WI38 (cell line): ENCODE data around the gene LTBP1.

ENCODE experiments used
- H3K4me3 ChIP-seq: 2 replicates; pipeline ENCODE4 v1.5.1; 2011; ENCODE audit warnings: low read depth, mild to moderate bottlenecking, control low read depth, low read length
- TF ChIP-seq, protein P1 (sequence below): IDR thresholded peaks from 2 replicates; pipeline ENCODE4 v1.5.1; 2012; ENCODE audit warnings: low read depth, mild to moderate bottlenecking, control low read depth, low read length

Gene LTBP1

DNA sequence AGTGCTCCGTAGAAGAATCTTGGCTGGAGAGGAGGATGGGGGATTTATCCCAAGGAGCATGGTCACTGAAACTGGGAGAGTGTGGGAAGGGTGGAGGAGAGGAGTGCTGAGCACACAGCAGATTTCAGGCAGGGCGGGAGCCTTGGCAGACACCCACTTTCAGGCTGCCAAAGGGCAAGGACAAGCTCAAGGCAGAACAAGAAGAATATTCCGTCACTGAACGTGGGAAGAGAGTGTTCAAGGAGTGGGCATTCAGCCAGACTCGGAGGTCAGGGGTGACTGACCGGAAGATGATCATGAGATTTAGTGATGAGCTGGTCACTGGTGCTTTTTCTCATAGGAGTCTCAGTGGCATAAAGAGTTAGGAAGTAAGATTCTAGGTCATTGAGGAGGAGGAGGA is 393.5 kb downstream of the LTBP1 start:
- no peak overlapping the region for H3K4me3 ChIP-seq
- TF ChIP-seq, protein P1, sequence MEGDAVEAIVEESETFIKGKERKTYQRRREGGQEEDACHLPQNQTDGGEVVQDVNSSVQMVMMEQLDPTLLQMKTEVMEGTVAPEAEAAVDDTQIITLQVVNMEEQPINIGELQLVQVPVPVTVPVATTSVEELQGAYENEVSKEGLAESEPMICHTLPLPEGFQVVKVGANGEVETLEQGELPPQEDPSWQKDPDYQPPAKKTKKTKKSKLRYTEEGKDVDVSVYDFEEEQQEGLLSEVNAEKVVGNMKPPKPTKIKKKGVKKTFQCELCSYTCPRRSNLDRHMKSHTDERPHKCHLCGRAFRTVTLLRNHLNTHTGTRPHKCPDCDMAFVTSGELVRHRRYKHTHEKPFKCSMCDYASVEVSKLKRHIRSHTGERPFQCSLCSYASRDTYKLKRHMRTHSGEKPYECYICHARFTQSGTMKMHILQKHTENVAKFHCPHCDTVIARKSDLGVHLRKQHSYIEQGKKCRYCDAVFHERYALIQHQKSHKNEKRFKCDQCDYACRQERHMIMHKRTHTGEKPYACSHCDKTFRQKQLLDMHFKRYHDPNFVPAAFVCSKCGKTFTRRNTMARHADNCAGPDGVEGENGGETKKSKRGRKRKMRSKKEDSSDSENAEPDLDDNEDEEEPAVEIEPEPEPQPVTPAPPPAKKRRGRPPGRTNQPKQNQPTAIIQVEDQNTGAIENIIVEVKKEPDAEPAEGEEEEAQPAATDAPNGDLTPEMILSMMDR: no peak

DNA sequence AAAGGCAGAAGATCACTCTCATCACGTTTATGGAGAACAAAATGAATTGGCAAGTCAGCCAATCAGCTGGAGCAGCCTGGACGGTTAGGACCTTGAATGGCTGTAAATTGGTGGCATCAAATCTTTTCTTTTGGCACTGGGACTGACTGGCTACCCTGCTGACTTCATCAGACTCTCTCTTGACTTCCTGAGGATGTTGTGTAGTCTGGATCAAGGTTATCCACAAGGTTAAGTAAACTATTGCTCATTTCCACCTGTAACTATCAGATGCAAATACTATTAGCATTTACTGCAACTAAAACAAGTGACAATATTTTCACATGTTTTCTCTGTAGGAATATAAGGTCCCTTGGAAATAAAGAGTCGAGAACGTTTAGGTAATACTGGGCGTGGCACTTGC is 395.4 kb downstream of the LTBP1 start:
- H3K4me3 ChIP-seq: no peak overlapping the region
- TF ChIP-seq, protein P1: no peak

DNA sequence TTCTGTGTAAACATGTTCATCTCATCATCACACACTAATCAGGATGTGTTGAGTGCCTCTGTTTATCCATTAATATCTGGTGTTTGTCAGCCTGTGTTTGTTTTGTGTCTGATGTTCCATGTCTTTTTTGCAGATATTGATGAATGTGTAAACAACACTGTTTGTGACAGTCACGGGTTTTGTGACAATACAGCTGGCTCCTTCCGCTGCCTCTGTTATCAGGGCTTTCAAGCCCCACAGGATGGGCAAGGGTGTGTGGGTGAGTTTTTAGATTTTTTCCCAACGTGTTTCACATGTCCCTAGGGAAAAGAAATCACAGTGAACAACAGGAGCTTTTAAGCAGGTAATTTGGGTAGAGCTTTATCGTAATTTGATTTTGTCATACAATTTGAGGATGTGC is 396.0 kb downstream of the LTBP1 start:
- TF ChIP-seq, protein P1: no peak
- no peak overlapping the region for H3K4me3 ChIP-seq

DNA sequence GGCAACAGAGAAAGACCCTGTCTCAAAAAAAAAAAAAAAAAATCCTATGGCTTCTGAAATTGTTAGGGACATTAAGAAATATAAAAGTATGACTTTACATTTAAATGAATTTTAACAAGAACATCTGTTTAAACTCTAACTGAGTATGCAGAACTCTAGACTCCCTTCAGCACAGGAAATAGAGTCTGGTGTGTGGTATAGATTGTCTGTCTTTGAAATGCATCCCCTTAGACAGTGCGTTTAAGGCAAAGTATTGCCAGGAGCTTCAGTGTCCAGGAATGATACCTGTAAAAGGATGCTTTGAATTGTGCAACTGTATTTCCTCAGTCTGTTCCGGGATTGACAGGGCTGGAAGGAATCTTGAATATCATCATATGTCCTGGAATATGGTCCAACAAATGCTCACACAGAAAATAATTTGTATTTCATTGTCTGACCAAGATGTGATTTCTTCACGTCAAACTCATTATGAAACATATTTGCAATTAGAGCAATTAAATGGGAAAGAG is 396.7 kb downstream of the LTBP1 start:
- TF ChIP-seq, protein P1: no peak
- no peak overlapping the region for H3K4me3 ChIP-seq

DNA sequence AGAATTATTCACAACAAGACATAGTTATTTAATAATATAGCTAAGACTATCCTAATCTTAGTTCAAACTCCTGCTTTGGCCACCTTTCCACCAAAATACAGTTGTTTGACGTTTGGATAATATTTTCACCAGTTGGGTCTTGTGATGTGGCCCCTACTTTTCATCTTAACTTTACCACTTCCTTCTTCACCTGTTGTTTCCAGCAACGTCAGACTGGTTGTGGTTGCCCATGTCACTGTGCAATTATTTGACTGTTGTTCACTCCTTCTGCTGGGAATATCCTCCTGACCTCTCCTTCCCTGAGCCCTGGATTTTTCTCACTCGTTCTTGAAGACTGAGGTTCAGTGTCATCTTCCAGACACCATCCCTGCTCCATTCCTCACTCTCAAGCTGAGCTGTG is 397.5 kb downstream of the LTBP1 start:
- TF ChIP-seq, protein P1: no peak
- H3K4me3 ChIP-seq: no peak overlapping the region

DNA sequence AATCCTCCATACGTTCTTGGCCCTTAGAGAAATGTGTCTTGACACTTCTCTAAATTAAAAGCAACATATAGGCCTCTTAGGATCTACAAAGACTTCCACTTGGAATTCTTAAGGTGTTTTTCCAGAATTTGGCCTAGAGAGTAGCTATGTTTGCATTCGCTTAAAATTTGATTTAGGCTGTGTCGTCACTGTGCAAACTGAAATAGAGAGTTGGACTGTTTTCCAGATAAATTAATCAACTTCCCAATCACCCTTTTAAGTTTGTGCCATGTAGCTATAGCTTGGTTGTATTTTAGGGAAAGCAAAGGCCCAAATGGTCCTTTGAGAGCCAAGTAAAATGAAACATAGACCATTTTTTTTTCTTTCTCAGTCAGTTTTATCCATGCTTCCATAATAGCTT is 401.1 kb downstream of the LTBP1 start:
- TF ChIP-seq, protein P1: no peak
- no peak overlapping the region for H3K4me3 ChIP-seq

DNA sequence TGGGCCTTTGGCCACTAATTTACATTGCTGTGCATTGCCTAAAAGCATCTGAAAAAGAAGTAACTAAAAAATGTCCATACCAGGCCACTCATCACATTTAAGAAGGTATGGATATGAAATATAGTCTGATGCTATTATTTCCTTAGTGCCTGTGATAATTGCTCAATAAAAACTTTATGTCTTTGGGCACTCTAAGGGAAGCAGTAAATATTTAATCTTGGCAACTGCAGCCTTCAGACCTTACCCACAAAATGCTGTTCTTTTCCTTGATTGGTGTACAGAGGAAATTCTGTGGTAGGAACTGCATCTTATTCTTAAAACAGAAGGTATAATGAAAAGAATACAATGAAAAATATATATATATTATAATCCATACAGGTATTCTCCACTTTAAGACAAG is 403.9 kb downstream of the LTBP1 start:
- TF ChIP-seq, protein P1: no peak
- no peak overlapping the region for H3K4me3 ChIP-seq
